RWPE1 (cell line): ENCODE results near the gene TUBGCP3.

Experiments used
- CTCF ChIA-PET: fragments of 350-600 bp; sonication (Branson Sonifier 250); formaldehyde crosslinking; extraction: SDS; loops from one replicate; lab custom pipeline; 2021; lab: Yijun Ruan, JAX
- POLR2A ChIA-PET: fragments of 400-600 bp; formaldehyde crosslinking; extraction: SDS; loops from one replicate; lab custom pipeline; 2020; ENCODE audit warnings: antibody characterized with exemption; ENCODE audit not compliant: low non-redundant PET; lab: Yijun Ruan, JAX
- DNase-seq: peaks from one replicate; pipeline ENCODE4 v3.0.0; 2012; ENCODE audit warnings: low spot score
- H3K27ac ChIP-seq: fragments of 450-650 bp; 2 replicates; pipeline ENCODE4 v1.5.1; 2017
- CTCF ChIP-seq: fragments of 450-650 bp; conservative IDR thresholded peaks from 2 replicates; pipeline ENCODE4 v1.5.1; 2017; ENCODE audit warnings: low read depth, mild to moderate bottlenecking

The TUBGCP3 gene

DNA sequence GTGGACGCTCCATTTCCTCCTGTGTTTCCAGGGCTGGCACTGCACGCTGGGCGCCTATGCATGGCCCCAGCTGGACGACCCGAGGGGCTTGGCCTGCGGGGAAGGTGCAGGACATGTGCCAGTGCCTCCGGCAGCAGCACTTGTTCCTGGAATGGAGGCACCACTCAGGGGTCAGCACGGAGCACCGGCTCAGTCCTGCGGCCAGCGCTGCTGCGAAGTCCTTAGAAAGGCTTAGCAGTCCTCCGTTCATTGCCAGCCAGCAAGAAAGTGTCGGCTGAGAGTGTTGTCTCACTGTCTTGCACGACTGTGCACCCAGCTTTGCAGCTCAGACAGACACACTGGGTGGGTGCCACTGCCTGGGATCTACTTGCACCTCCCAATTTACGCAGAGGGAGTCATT lies 36.1 kb upstream of the TUBGCP3 start:
- ChIA-PET CTCF (no interaction called here), POLR2A (no interaction called here)
- no peak for DNase-seq
- TF ChIP-seq CTCF: no peak
- no peak overlapping the region for H3K27ac ChIP-seq

DNA sequence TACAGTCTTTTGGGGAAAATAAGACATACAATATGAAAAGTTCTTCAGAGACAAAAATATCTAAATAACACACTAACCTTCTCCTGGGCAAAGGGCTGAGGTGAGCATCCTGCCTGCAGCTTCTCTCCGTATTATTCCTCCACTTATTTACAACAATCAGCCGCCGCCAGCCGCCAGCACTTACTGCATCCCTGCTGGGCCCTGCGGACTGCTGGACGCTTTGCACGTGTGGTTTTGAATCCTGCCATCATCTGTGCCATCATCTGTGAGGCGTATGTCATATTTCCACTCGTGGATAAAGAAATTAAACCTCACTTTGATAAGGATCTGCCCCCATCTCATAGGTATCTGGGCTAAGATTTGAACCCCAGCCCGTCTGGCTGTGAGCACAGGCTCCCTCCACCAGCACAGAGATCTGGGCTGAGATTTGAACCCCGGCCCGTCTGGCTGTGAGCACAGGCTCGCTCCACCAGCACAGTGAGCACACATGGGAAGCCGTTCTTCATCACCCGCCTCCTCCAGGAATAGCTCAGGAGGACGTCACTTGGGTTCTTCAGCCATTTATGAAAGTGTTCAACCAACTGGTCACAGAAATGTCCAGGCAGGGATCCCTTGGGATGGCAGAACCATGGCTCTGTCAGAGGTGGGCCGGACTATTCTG lies 35.2 kb upstream of the TUBGCP3 start:
- ChIA-PET POLR2A (no interaction called here), CTCF (no interaction called here)

DNA sequence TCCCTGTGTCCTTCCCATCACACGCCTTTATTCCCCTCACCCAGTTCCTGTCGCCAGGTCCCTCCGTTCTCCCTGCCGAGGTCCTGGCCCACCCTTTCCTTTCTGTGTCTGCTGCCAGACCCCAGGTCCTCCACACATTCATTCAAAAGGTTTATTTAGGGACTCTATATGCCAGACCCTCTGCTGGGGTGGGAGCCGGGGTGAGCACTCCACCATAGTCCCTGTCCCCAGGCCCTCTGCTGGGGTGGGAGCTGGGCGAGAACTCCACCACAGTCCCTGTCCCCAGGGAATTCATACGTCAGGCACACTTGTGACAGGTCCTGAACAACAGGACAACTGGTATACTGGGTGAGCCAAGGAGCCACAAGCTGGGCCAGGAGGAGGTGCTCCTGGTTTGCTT lies 34.4 kb upstream of the TUBGCP3 start:
- TF ChIP-seq CTCF: no peak
- no peak for DNase-seq
- no peak overlapping the region for H3K27ac ChIP-seq
- ChIA-PET CTCF (no interaction called here), POLR2A (no interaction called here)

More for the DNA sequence above, 35.2 kb upstream of the TUBGCP3 start:
- H3K27ac ChIP-seq: no peak overlapping the region
- TF ChIP-seq CTCF: no peak
- DNase-seq: no peak

GRCh38 chr13:112619730-112620631 lies 32.0 kb upstream of the TUBGCP3 start:
- no peak overlapping the region for H3K27ac ChIP-seq
- POLR2A ChIA-PET: no interaction called here
- CTCF ChIA-PET: no interaction called here
- DNase-seq: peak; percentile 42
- no peak for TF ChIP-seq CTCF

DNA sequence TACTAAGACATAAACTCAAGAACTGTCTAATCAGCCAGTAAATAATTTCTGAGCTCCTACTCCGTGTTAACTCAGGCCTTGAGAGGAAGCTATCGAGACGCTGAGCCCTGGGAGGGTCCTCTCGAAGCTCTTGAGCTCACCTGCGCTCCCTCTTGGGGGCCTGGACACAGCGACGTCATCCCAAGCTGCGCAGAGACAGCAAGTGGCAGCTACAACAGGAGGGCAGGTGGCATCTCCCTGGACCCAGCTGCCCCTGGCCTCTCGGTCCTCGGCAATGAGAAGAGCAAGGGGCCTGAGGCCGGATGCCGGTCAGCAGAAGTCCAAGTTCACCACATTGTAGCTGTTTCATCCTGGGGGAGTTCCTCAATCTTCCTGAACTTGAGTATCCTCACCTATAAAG lies 30.5 kb upstream of the TUBGCP3 start:
- ChIA-PET CTCF (interaction anchor here (0.7 kb wide), 1 partner anchor 131 kb away, joined by 3 read pairs; no protein-coding TSS in a partner anchor), POLR2A (no interaction called here)
- no peak for DNase-seq
- no peak for TF ChIP-seq CTCF
- no peak overlapping the region for H3K27ac ChIP-seq

DNA sequence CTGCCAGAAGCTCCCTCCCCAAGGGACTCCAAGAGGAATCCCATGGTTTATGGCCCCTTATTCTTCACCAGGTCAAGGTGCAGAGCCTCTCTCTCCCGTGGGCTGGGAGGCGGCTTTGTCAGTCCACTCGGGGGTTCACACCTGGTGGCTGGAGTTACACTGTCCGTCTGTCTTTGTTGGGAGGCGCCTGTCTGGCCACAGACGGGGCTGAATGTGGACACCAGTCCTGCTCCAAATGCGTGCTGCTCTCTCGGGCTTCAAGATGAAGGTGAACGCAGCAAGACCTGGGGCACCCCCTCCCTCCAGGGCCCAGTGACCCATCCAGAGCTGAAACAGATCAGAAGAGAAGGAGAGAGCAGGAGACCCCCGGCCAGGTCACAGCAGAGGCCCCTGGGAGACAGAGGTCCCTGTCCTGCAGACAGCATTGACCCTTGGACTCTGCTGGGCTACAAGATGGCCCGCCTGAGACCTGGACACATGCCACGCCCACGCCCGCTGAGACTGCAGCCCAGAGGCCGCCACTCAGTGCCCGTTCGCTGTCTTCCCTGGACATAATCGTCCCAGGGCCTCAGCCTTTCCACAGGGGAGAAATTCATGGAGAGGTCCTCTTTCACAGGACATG lies 29.9 kb upstream of the TUBGCP3 start:
- TF ChIP-seq CTCF: no peak
- ChIA-PET POLR2A (no interaction called here), CTCF (interaction anchor here (0.7 kb wide), 2 partner anchors 131 to 1045 kb away, joined by 3 to 4 read pairs; no protein-coding TSS in a partner anchor)
- H3K27ac ChIP-seq: no peak overlapping the region
- DNase-seq: no peak
